Testis (tissue), 2 donors: ENCODE results near the gene CAVIN1.

ENCODE experiments used
- POLR2A ChIP-seq: fragments of 450-650 bp; IDR thresholded peaks from one replicate; pipeline ENCODE4 v1.6.1; 2017; ENCODE audit warnings: antibody characterized with exemption, mild to moderate bottlenecking, moderate library complexity
- TF ChIP-seq, protein P1 (sequence below), 3 experiments: fragments of 450-650 bp in 2 of 3; fragments of 200-600 bp in 1 of 3; sonication (generic) in 1 of 3; IDR thresholded peaks; one replicate each; pipeline ENCODE4 v1.5.1; 2016 to 2019; ENCODE audit warnings: antibody characterized with exemption in 3 of 3, mild to moderate bottlenecking in 2 of 3, moderate library complexity in 1 of 3

- TF ChIP-seq, protein P1, sequence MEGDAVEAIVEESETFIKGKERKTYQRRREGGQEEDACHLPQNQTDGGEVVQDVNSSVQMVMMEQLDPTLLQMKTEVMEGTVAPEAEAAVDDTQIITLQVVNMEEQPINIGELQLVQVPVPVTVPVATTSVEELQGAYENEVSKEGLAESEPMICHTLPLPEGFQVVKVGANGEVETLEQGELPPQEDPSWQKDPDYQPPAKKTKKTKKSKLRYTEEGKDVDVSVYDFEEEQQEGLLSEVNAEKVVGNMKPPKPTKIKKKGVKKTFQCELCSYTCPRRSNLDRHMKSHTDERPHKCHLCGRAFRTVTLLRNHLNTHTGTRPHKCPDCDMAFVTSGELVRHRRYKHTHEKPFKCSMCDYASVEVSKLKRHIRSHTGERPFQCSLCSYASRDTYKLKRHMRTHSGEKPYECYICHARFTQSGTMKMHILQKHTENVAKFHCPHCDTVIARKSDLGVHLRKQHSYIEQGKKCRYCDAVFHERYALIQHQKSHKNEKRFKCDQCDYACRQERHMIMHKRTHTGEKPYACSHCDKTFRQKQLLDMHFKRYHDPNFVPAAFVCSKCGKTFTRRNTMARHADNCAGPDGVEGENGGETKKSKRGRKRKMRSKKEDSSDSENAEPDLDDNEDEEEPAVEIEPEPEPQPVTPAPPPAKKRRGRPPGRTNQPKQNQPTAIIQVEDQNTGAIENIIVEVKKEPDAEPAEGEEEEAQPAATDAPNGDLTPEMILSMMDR (IDR thresholded peaks at IDR 0.05) = no peak
- no peak for TF ChIP-seq POLR2A
Measured at GRCh38 chr17:42408061-42408460, 15.0 kb downstream of the CAVIN1 start.
